A549 (cell line): Measurements from ENCODE around the gene ITGB1. TPM values are rescaled to one million over a fixed set of nuclear protein-coding genes. Genes with fewer than 3 reads are reported as not detected.

Experiments used
- ATAC-seq, 2 experiments: fragments of 200-7000 bp in 1 of 2; fragments of >200 bp in 1 of 2; cut with Nextera tagmentation in 1 of 2; cut with Tn5 transposase in 1 of 2; 3 replicates each; pipeline versions ENCODE4 v1.8.0 to v1.9.1; 2018 to 2020; ENCODE audit warnings: mild to moderate bottlenecking in 1 of 2, moderate library complexity in 1 of 2
- CTCF ChIA-PET: fragments of 300-600 bp; sonication (Branson Sonifier 250); formaldehyde crosslinking; extraction: SDS; loops from one replicate; lab custom pipeline; 2021; ENCODE audit warnings: antibody characterized with exemption, inconsistent platforms; lab: Yijun Ruan, JAX
- POLR2A ChIA-PET: fragments of 350-600 bp; formaldehyde crosslinking; extraction: SDS; loops from one replicate; lab custom pipeline; 2021; ENCODE audit warnings: antibody characterized with exemption, inconsistent platforms; lab: Yijun Ruan, JAX
- DNase-seq, 2 experiments: peaks; one replicate each; pipeline versions ENCODE4 v3.0.0 to v3.0.0-alpha.2; 2011 to 2016; ENCODE audit warnings: low read depth in 1 of 2, low spot score in 1 of 2
- FAIRE-seq: peaks from 2 replicates; lab custom pipeline; 2011; peaks lifted over from hg19 to GRCh38; lab: Jason Lieb, UNC
- H3K27ac ChIP-seq, 2 experiments: fragments of >200 bp; sonication (Bioruptor Twin); formaldehyde crosslinking; 3 replicates each; pipeline ENCODE4 v1.5.1; 2016 to 2017
- H3K4me1 ChIP-seq: fragments of >200 bp; sonication (Bioruptor Twin); formaldehyde crosslinking; 3 replicates; pipeline ENCODE4 v1.6.1; 2016
- H3K4me2 ChIP-seq: fragments of >200 bp; sonication (Bioruptor Twin); formaldehyde crosslinking; 3 replicates; pipeline ENCODE4 v1.6.1; 2016
- H3K4me3 ChIP-seq: fragments of >200 bp; sonication (Bioruptor Twin); formaldehyde crosslinking; 3 replicates; pipeline ENCODE4 v1.5.1; 2016
- H3K9me3 ChIP-seq: fragments of >200 bp; sonication (Bioruptor Twin); formaldehyde crosslinking; 3 replicates; pipeline ENCODE4 v1.6.1; 2016
- CBX2 ChIP-seq: fragments of 200-600 bp; sonication (generic); IDR thresholded peaks from 2 replicates; pipeline ENCODE4 v1.6.1; 2016; ENCODE audit warnings: low read depth, mild to moderate bottlenecking, borderline replicate concordance
- CEBPB ChIP-seq, 2 experiments: fragments of >200 bp in 1 of 2; sonication (Bioruptor Twin) in 1 of 2; formaldehyde crosslinking in 1 of 2; IDR thresholded peaks; 2 replicates each; pipeline ENCODE4 v1.6.1; 2012 to 2016
- CHD4 ChIP-seq: fragments of 200-600 bp; sonication (generic); IDR thresholded peaks from 2 replicates; pipeline ENCODE4 v1.6.1; 2016; ENCODE audit warnings: antibody characterized with exemption, mild to moderate bottlenecking, borderline replicate concordance
- EHF ChIP-seq: fragments of 250-450 bp; sonication (Bioruptor Pico); IDR thresholded peaks from 2 replicates; pipeline ENCODE4 v1.5.0; 2020; ENCODE audit warnings: mild to moderate bottlenecking
- FOSB ChIP-seq: fragments of 250-450 bp; sonication (Bioruptor Pico); IDR thresholded peaks from 2 replicates; pipeline ENCODE4 v1.5.0; 2020; ENCODE audit warnings: mild to moderate bottlenecking, moderate library complexity
- FOXS1 ChIP-seq: fragments of 250-450 bp; sonication (Bioruptor Pico); IDR thresholded peaks from 2 replicates; pipeline ENCODE4 v1.5.0; 2020; ENCODE audit warnings: mild to moderate bottlenecking, moderate library complexity
- HMGXB4 ChIP-seq: fragments of 250-450 bp; sonication (Bioruptor Pico); IDR thresholded peaks from 2 replicates; pipeline ENCODE4 v1.5.0; 2021; ENCODE audit warnings: mild to moderate bottlenecking, moderate library complexity, borderline replicate concordance
- HOXA7 ChIP-seq: fragments of 250-450 bp; sonication (Bioruptor Pico); IDR thresholded peaks from 2 replicates; pipeline ENCODE4 v1.5.0; 2020; ENCODE audit warnings: mild to moderate bottlenecking, moderate library complexity
- JUN ChIP-seq, 2 experiments: fragments of >200 bp; sonication (Bioruptor Twin); formaldehyde crosslinking; IDR thresholded peaks; 2 replicates in 1 of 2; 3 replicates in 1 of 2; pipeline ENCODE4 v1.6.1; 2016 to 2017
- KDM5A ChIP-seq: fragments of 200-600 bp; sonication (generic); IDR thresholded peaks from 2 replicates; pipeline ENCODE4 v1.6.1; 2016; ENCODE audit warnings: antibody characterized with exemption, mild to moderate bottlenecking
- MAX ChIP-seq: IDR thresholded peaks from 2 replicates; pipeline ENCODE4 v1.6.1; 2012
- MYC ChIP-seq: IDR thresholded peaks from 2 replicates; pipeline ENCODE4 v1.6.1; 2012; ENCODE audit warnings: mild to moderate bottlenecking, inconsistent platforms, low read length, improper control_type of control experiment, borderline replicate concordance
- RAD21 ChIP-seq, 2 experiments: fragments of >200 bp in 1 of 2; sonication (Bioruptor Twin) in 1 of 2; formaldehyde crosslinking in 1 of 2; IDR thresholded peaks in 1 of 2; conservative IDR thresholded peaks in 1 of 2; 2 replicates in 1 of 2; 3 replicates in 1 of 2; pipeline ENCODE4 v1.6.1; 2012 to 2018; ENCODE audit warnings: inconsistent platforms in 1 of 2
- RNF2 ChIP-seq: fragments of 200-600 bp; sonication (generic); IDR thresholded peaks from 2 replicates; pipeline ENCODE4 v1.6.1; 2016; ENCODE audit warnings: low read depth, mild to moderate bottlenecking, antibody characterized with exemption, moderate library complexity, borderline replicate concordance
- SMC3 ChIP-seq: fragments of >200 bp; sonication (Bioruptor Twin); formaldehyde crosslinking; IDR thresholded peaks from 3 replicates; pipeline ENCODE4 v1.6.1; 2018; ENCODE audit warnings: inconsistent platforms
- WGBS: methylation state at CpG from one replicate; pipeline ENCODE4 v1.1.6; 2017; ENCODE audit errors: missing lambda C conversion rate; 5-methylcytosine and 5-hydroxymethylcytosine counted together
- polyA plus RNA-seq, 4 experiments: library from polyadenylated mRNA; depleted of rRNA in 3 of 4; stranded (reverse); fragments of >200 nt; fragmentation: RNase III in 1 of 4; extraction: RNeasy Plus Mini Kit Qiagen cat#74134 plus additional on column Dnase treatment in 1 of 4; gene quantifications; 2 replicates in 3 of 4; 3 replicates in 1 of 4; pipeline ENCODE4 v1.2.3, GENCODE V29; 2011 to 2017
- TF ChIP-seq, protein P1 (sequence below): fragments of >200 bp; sonication (Bioruptor Twin); formaldehyde crosslinking; IDR thresholded peaks from 3 replicates; pipeline ENCODE4 v1.5.1; 2016
- TF ChIP-seq, protein P2 (sequence below): fragments of >200 bp; sonication (Bioruptor Twin); formaldehyde crosslinking; IDR thresholded peaks from 3 replicates; pipeline ENCODE4 v1.6.1; 2016

The ITGB1 gene
- polyA plus RNA-seq, 2 of the 4 experiments (the other 2 are of a cell fraction): 1,270 to 2,408 TPM

GRCh38 chr10:32954080-32954479 lies 4.0 kb downstream of the ITGB1 start:
- peak; percentile 43 for FAIRE-seq

DNA sequence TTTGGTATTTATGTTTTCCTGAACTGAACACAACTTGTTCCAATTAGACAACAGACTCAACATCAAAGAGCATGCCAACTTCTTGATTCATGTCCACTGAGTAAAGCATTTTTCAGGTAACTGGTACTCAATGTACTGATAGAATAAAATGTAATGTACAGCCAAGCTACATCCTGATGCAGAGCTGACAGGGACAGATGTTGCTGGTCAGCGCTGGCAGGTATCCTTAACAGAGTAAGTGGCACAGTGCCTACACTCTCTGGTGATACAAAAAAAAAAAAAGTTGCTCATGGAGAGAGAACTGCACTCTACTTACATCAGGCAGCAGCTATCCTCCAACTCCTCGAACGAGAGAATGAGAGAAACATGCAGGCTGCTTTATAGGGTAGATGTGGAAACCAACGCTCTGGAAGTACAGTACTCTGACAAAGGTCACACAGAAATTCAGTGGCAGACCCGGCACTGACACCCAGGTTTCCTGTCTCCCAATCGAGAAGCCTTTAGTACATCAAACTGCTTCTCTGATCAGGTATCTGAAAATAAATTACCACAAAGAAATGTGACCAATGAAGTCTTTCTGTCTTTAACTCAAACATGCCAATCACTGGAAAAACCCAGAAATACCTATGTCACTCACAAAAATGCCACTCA lies 4.6 kb downstream of the ITGB1 start:
- whole genome bisulfite sequencing: 4% methylated on average over 6 of the region's 6 CpGs
- H3K4me1 ChIP-seq: peaks cover 55% of the 10 kb centered on the region
- POLR2A ChIA-PET: interaction anchor here (1.0 to 6.1 kb wide), 6 partner anchors 15 to 56 kb away, joined by 3 to 103 read pairs (median 8); no protein-coding TSS in a partner anchor
- TF ChIP-seq MYC: no peak
- TF ChIP-seq KDM5A: no peak
- no peak for TF ChIP-seq MAX
- TF ChIP-seq JUN (IDR thresholded peaks at IDR 0.05): 0 out of 5 replicates have a peak, but pooled peaks have one; percentile 13 to 17
- no peak for TF ChIP-seq RNF2
- TF ChIP-seq CBX2: no peak
- TF ChIP-seq CEBPB (IDR thresholded peaks at IDR 0.05): 0 out of 4 replicates have a peak, but pooled peaks of 1 of the 2 experiments have one; percentile 3
- peak; percentile 86 for FAIRE-seq
- no peaks in the 10 kb centered on the region for H3K9me3 ChIP-seq
- peak overlapping the region; percentile 99 to 100 for H3K27ac ChIP-seq
- DNase-seq: peak in 1 of 2 experiments; percentile 54
- H3K4me2 ChIP-seq: peak overlapping the region; percentile 97
- ATAC-seq: peak in 1 of 2 experiments; percentile 9; a peak in 3 of 6 replicates
- peak overlapping the region; percentile 74 for H3K4me3 ChIP-seq
- CTCF ChIA-PET: interaction anchor here (1.0 to 7.0 kb wide), 4 partner anchors 18 to 55 kb away, joined by 3 to 59 read pairs (median 9); no protein-coding TSS in a partner anchor

More at GRCh38 chr10:32954080-32954479, 4.0 kb downstream of the ITGB1 start:
- peak in 1 of 2 experiments; percentile 2; a peak in 2 of 6 replicates for ATAC-seq
- peak overlapping the region; percentile 74 for H3K4me3 ChIP-seq
- CTCF ChIA-PET: interaction anchor here (0.9 to 7.0 kb wide), 6 partner anchors 11 to 202 kb away, joined by 3 to 59 read pairs (median 8); no protein-coding TSS in a partner anchor
- H3K4me1 ChIP-seq: peaks cover 48% of the 10 kb centered on the region
- peak overlapping the region; percentile 97 for H3K4me2 ChIP-seq
- POLR2A ChIA-PET: interaction anchor here (0.5 to 6.1 kb wide), 8 partner anchors 10 to 267 kb away, joined by 3 to 103 read pairs (median 6); no protein-coding TSS in a partner anchor
- peak in 1 of 2 experiments; percentile 72 for DNase-seq
- H3K27ac ChIP-seq: peak overlapping the region; percentile 99 to 100
- no peak; the same call in 1 of the 2 replicates for TF ChIP-seq HMGXB4 (CRISPR knock-in tag)
- peak in 1 of 2 experiments; percentile 27; a peak in 2 of 5 replicates for TF ChIP-seq RAD21 (conservative IDR thresholded peaks at IDR 0.05 in 1 of 2, IDR thresholded peaks at IDR 0.05 in 1 of 2)
- TF ChIP-seq CHD4: no peak
- TF ChIP-seq, protein P1, sequence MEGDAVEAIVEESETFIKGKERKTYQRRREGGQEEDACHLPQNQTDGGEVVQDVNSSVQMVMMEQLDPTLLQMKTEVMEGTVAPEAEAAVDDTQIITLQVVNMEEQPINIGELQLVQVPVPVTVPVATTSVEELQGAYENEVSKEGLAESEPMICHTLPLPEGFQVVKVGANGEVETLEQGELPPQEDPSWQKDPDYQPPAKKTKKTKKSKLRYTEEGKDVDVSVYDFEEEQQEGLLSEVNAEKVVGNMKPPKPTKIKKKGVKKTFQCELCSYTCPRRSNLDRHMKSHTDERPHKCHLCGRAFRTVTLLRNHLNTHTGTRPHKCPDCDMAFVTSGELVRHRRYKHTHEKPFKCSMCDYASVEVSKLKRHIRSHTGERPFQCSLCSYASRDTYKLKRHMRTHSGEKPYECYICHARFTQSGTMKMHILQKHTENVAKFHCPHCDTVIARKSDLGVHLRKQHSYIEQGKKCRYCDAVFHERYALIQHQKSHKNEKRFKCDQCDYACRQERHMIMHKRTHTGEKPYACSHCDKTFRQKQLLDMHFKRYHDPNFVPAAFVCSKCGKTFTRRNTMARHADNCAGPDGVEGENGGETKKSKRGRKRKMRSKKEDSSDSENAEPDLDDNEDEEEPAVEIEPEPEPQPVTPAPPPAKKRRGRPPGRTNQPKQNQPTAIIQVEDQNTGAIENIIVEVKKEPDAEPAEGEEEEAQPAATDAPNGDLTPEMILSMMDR: peak; percentile 18; the same call in 1 of the 3 replicates
- TF ChIP-seq SMC3: no peak
- peak; percentile 14 to 19; a peak in 1 of 5 replicates for TF ChIP-seq JUN (IDR thresholded peaks at IDR 0.05)
- peak; percentile 22; the same call in 1 of the 2 replicates for TF ChIP-seq HOXA7 (CRISPR knock-in tag)
- no peaks in the 10 kb centered on the region for H3K9me3 ChIP-seq

GRCh38 chr10:32952541-32953276 lies 5.3 kb downstream of the ITGB1 start:
- Histone ChIP-seq H3K4me3 (peak overlapping the region; percentile 74), H3K27ac (peak overlapping the region; percentile 99 to 100), H3K9me3 (no peaks in the 10 kb centered on the region), H3K4me2 (peak overlapping the region; percentile 97), H3K4me1 (peaks cover 62% of the 10 kb centered on the region)
- DNase-seq (no peak), ATAC-seq (peak in 1 of 2 experiments; percentile 3; a peak in 2 of 6 replicates), FAIRE-seq (peak; percentile 54)
- 20% methylated on average over 4 of the region's 4 CpGs for WGBS
- POLR2A ChIA-PET: interaction anchor here (1.1 to 6.1 kb wide), 6 partner anchors 15 to 56 kb away, joined by 3 to 103 read pairs (median 8); no protein-coding TSS in a partner anchor
- CTCF ChIA-PET: interaction anchor here (1.0 to 7.0 kb wide), 4 partner anchors 29 to 161 kb away, joined by 3 to 59 read pairs (median 10); no protein-coding TSS in a partner anchor
- TF ChIP-seq FOSB (peak; percentile 58; the same call in 1 of the 2 replicates), FOXS1 (CRISPR knock-in tag) (0 out of 2 replicates have a peak, but pooled peaks have one; percentile 12), EHF (CRISPR knock-in tag) (0 out of 2 replicates have a peak, but pooled peaks have one; percentile 20), HOXA7 (CRISPR knock-in tag) (peak; percentile 75)
- TF ChIP-seq, protein P2, sequence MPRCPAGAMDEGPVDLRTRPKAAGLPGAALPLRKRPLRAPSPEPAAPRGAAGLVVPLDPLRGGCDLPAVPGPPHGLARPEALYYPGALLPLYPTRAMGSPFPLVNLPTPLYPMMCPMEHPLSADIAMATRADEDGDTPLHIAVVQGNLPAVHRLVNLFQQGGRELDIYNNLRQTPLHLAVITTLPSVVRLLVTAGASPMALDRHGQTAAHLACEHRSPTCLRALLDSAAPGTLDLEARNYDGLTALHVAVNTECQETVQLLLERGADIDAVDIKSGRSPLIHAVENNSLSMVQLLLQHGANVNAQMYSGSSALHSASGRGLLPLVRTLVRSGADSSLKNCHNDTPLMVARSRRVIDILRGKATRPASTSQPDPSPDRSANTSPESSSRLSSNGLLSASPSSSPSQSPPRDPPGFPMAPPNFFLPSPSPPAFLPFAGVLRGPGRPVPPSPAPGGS: no peak
